Effector memory CD4-positive, alpha-beta T cell (primary cell): Measurements from ENCODE around the gene PRKAR1A.

ENCODE experiments used
- DNase-seq, 3 donors: peaks; one replicate each; pipeline ENCODE4 v3.0.0-alpha.2; 2020
- H3K27ac ChIP-seq: 2 replicates; pipeline ENCODE4 v1.7.0; 2013; ENCODE audit warnings: mild to moderate bottlenecking, low read length, moderate library complexity; ENCODE audit not compliant: insufficient read depth, poor library complexity, severe bottlenecking
- H3K27me3 ChIP-seq: replicated peaks from 2 replicates; pipeline ENCODE4 v1.7.0; 2013; ENCODE audit warnings: mild to moderate bottlenecking, low read length; ENCODE audit not compliant: insufficient read depth, control insufficient read depth, poor library complexity, severe bottlenecking
- H3K36me3 ChIP-seq: 2 replicates; pipeline ENCODE4 v1.7.0; 2013; ENCODE audit warnings: mild to moderate bottlenecking, low read length, moderate library complexity; ENCODE audit not compliant: control insufficient read depth, insufficient read depth
- H3K4me1 ChIP-seq: 2 replicates; pipeline ENCODE4 v1.7.0; 2013; ENCODE audit warnings: low read length, mild to moderate bottlenecking; ENCODE audit not compliant: control insufficient read depth, insufficient read depth, poor library complexity, severe bottlenecking
- H3K4me3 ChIP-seq: 2 replicates; pipeline ENCODE4 v1.7.0; 2013; ENCODE audit warnings: low read length, low read depth, mild to moderate bottlenecking; ENCODE audit not compliant: insufficient read depth, poor library complexity, severe bottlenecking
- H3K9me3 ChIP-seq: 2 replicates; pipeline ENCODE4 v1.7.0; 2013; ENCODE audit warnings: mild to moderate bottlenecking, low read length, moderate library complexity; ENCODE audit not compliant: control insufficient read depth

PRKAR1A gene

GRCh38 chr17:68539548-68540467, 27.6 kb downstream of the PRKAR1A start:
- Histone ChIP-seq H3K27ac (no peak overlapping the region), H3K4me3 (no peak overlapping the region), H3K27me3 (no peaks in the 10 kb centered on the region), H3K9me3 (no peaks in the 10 kb centered on the region), H3K36me3 (peaks cover 27% of the 10 kb centered on the region), H3K4me1 (no peaks in the 10 kb centered on the region)
- no peak for DNase-seq

GRCh38 chr17:68540981-68541380, 28.8 kb downstream of the PRKAR1A start:
- Histone ChIP-seq H3K4me1 (no peaks in the 10 kb centered on the region), H3K9me3 (no peaks in the 10 kb centered on the region), H3K27me3 (no peaks in the 10 kb centered on the region), H3K36me3 (peaks cover 24% of the 10 kb centered on the region), H3K27ac (no peak overlapping the region), H3K4me3 (no peak overlapping the region)
- DNase-seq = no peak

GRCh38 chr17:68541816-68542215, 29.6 kb downstream of the PRKAR1A start:
- H3K27ac ChIP-seq = no peak overlapping the region
- H3K4me3 ChIP-seq = no peak overlapping the region
- no peaks in the 10 kb centered on the region for H3K9me3 ChIP-seq
- no peaks in the 10 kb centered on the region for H3K27me3 ChIP-seq
- H3K36me3 ChIP-seq = peaks cover 15% of the 10 kb centered on the region
- no peaks in the 10 kb centered on the region for H3K4me1 ChIP-seq
- DNase-seq = no peak

- H3K9me3 ChIP-seq = no peaks in the 10 kb centered on the region
- H3K4me3 ChIP-seq = no peak overlapping the region
- H3K27ac ChIP-seq = no peak overlapping the region
- peaks cover 5% of the 10 kb centered on the region for H3K36me3 ChIP-seq
- DNase-seq = no peak
- no peaks in the 10 kb centered on the region for H3K4me1 ChIP-seq
- no peaks in the 10 kb centered on the region for H3K27me3 ChIP-seq
These were observed 30.7 kb downstream of the PRKAR1A start for GRCh38 chr17:68542698-68543463.

GRCh38 chr17:68544111-68544915, 32.1 kb downstream of the PRKAR1A start:
- DNase-seq = no peak

GRCh38 chr17:68556551-68556950, 44.3 kb downstream of the PRKAR1A start:
- Histone ChIP-seq H3K4me3 (no peak overlapping the region), H3K4me1 (no peaks in the 10 kb centered on the region), H3K27me3 (no peaks in the 10 kb centered on the region), H3K9me3 (no peaks in the 10 kb centered on the region), H3K27ac (no peak overlapping the region), H3K36me3 (no peaks in the 10 kb centered on the region)
- no peak for DNase-seq

More at GRCh38 chr17:68544111-68544915, 32.1 kb downstream of the PRKAR1A start:
- Histone ChIP-seq H3K27me3 (no peaks in the 10 kb centered on the region), H3K9me3 (no peaks in the 10 kb centered on the region), H3K4me3 (no peak overlapping the region), H3K4me1 (no peaks in the 10 kb centered on the region), H3K36me3 (peaks cover 5% of the 10 kb centered on the region), H3K27ac (no peak overlapping the region)

- Histone ChIP-seq H3K4me3 (no peak overlapping the region), H3K9me3 (no peaks in the 10 kb centered on the region), H3K36me3 (no peaks in the 10 kb centered on the region), H3K4me1 (no peaks in the 10 kb centered on the region), H3K27me3 (no peaks in the 10 kb centered on the region), H3K27ac (no peak overlapping the region)
- no peak for DNase-seq
These were observed 47.1 kb downstream of the PRKAR1A start for GRCh38 chr17:68559316-68559715.

GRCh38 chr17:68560966-68561720, 48.9 kb downstream of the PRKAR1A start:
- no peaks in the 10 kb centered on the region for H3K36me3 ChIP-seq
- no peak for DNase-seq
- no peaks in the 10 kb centered on the region for H3K27me3 ChIP-seq
- no peaks in the 10 kb centered on the region for H3K4me1 ChIP-seq
- H3K9me3 ChIP-seq = no peaks in the 10 kb centered on the region
- no peak overlapping the region for H3K27ac ChIP-seq
- no peak overlapping the region for H3K4me3 ChIP-seq

GRCh38 chr17:68562736-68563135, 50.5 kb downstream of the PRKAR1A start:
- Histone ChIP-seq H3K4me3 (no peak overlapping the region), H3K4me1 (no peaks in the 10 kb centered on the region), H3K9me3 (no peaks in the 10 kb centered on the region)

More at GRCh38 chr17:68562736-68563135, 50.5 kb downstream of the PRKAR1A start:
- no peak overlapping the region for H3K27ac ChIP-seq
- H3K27me3 ChIP-seq = no peaks in the 10 kb centered on the region
- H3K36me3 ChIP-seq = no peaks in the 10 kb centered on the region
- DNase-seq = no peak
